DMS53 treated with DMSO at 0.1 percent for 48 hours (cell line): Measurements from ENCODE around the gene ACOX2.

ENCODE experiments used
- DNase-seq: peaks from one replicate; lab custom pipeline; 2025; ENCODE audit not compliant: unreplicated experiment; lab: John Stamatoyannopoulos, UW

The ACOX2 gene

GRCh38 chr3:58536501-58537411 lies at the start of gene ACOX2:
TSS of gene ACOX2 (minus strand) at chr3:58537190. CDS start at chr3:58535106, 2,084 bp downstream.
- no peak for DNase-seq

- DNase-seq: no peak
Observed at GRCh38 chr3:58585994-58586393, 49.0 kb upstream of the ACOX2 start.

- peak; percentile 31 for DNase-seq
Observed at GRCh38 chr3:58585005-58585786, 48.2 kb upstream of the ACOX2 start.

GRCh38 chr3:58584690-58585004 lies 47.7 kb upstream of the ACOX2 start:
- DNase-seq: no peak

GRCh38 chr3:58581328-58582091 lies 44.5 kb upstream of the ACOX2 start:
- DNase-seq: no peak

- DNase-seq: no peak
Observed at GRCh38 chr3:58580826-58581327, 43.9 kb upstream of the ACOX2 start.

GRCh38 chr3:58578873-58579272 lies 41.9 kb upstream of the ACOX2 start:
- DNase-seq: no peak

GRCh38 chr3:58577269-58577821 lies 40.4 kb upstream of the ACOX2 start, which contains the start of gene FAM107A:
TSS of gene FAM107A (minus strand) at chr3:58577391. CDS start at chr3:58569860, 7,531 bp downstream.
- DNase-seq: no peak

GRCh38 chr3:58576716-58577115 lies 39.7 kb upstream of the ACOX2 start:
- DNase-seq: no peak

GRCh38 chr3:58575971-58576652 lies 39.1 kb upstream of the ACOX2 start:
- DNase-seq: no peak

- no peak for DNase-seq
Observed at GRCh38 chr3:58574682-58575081, 37.7 kb upstream of the ACOX2 start.

GRCh38 chr3:58574106-58574505 lies 37.1 kb upstream of the ACOX2 start:
- no peak for DNase-seq

- DNase-seq: no peak
Observed at GRCh38 chr3:58573640-58574039, 36.6 kb upstream of the ACOX2 start.

- DNase-seq: no peak
Observed at GRCh38 chr3:58572634-58573230, 35.7 kb upstream of the ACOX2 start.

GRCh38 chr3:58572013-58572633 lies 35.1 kb upstream of the ACOX2 start:
- no peak for DNase-seq

GRCh38 chr3:58570851-58571250 lies 33.9 kb upstream of the ACOX2 start:
- no peak for DNase-seq

- no peak for DNase-seq
Observed at GRCh38 chr3:58569287-58570001, 32.5 kb upstream of the ACOX2 start.

GRCh38 chr3:58568572-58569286 lies 31.7 kb upstream of the ACOX2 start:
- no peak for DNase-seq
